ENCODE data around the gene GALNTL6. TPM values are rescaled to one million over a fixed set of nuclear protein-coding genes. Genes with fewer than 3 reads are reported as not detected.

The GALNTL6 gene
- total and polyA plus RNA-seq, 9 of the 15 experiments (the other 6 are each of a cell fraction or from before 2014, with no cell fraction given) = 0.18 to 0.50 (median 0.29) TPM

DNA sequence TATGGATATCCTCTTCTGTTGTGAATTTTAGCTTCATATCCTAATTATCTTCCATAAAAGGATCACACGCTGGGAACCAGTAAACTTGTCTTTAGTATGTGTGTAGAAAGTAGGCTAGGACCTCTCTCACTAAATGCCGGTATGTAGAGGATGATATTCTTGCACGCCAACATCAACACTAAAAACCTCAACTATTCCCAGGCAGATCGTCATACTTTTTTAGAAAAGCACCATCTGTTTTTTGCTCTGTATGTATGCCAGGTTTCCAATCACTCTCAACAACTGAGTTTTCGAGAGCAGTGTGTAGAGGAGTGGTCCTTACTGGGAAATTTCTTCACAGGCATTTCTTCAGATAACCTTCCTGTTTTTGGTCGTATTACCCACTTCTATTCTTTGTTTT lies 283.6 kb downstream of the GALNTL6 start:
- no peak overlapping the region for H2AFZ ChIP-seq (ENCODE audit: low read depth, low read length)
- in situ Hi-C loops (cut with MboI) = no loop called here
- H3K27me3 ChIP-seq (ENCODE audit: control insufficient read depth in 2 of 2, insufficient read depth in 2 of 2, low read length in 2 of 2) = no peaks in the 10 kb centered on the region
- no peak overlapping the region for H3K4me2 ChIP-seq (ENCODE audit: insufficient read depth, low read length)
- H3K4me3 ChIP-seq = no peak overlapping the region
- H3K4me1 ChIP-seq (replicated peaks in 1 of 2; ENCODE audit: control insufficient read depth in 2 of 2, insufficient read depth in 2 of 2, low read length in 2 of 2) = no peaks in the 10 kb centered on the region
- no peaks in the 10 kb centered on the region for H3K79me2 ChIP-seq (ENCODE audit: control insufficient read depth, insufficient read depth, low read length)
- H3K27ac ChIP-seq (ENCODE audit: extremely low read depth, low read depth, low read length) = no peak overlapping the region
- ATAC-seq (no peak), FAIRE-seq (no peak), DNase-seq (ENCODE audit: extremely low read depth in 1 of 4, low spot score in 3 of 4) (no peak)
- H3K9ac ChIP-seq (ENCODE audit: insufficient read depth in 1 of 2, low read depth in 2 of 2, low read length in 2 of 2) = no peak overlapping the region
- CTCF ChIA-PET (ENCODE audit: low intra/inter-chr PET ratio) = no interaction called here
- no peaks in the 10 kb centered on the region for H3K36me3 ChIP-seq (ENCODE audit: control insufficient read depth, insufficient read depth, low read length)
- 43% methylated on average over 6 of the region's 6 CpGs for WGBS (ENCODE audit: insufficient coverage, low coverage, missing lambda C conversion rate)
- H3K9me3 ChIP-seq (replicated peaks; ENCODE audit: control insufficient read depth, insufficient read depth, low read depth, low read length) = no peaks in the 10 kb centered on the region
- no TSS peak for BruUV-seq (replicated peaks)
- no peaks in the 10 kb centered on the region for H4K20me1 ChIP-seq (replicated peaks; ENCODE audit: control insufficient read depth, insufficient read depth, low read length)
- intact Hi-C loops (cut with micrococcal nuclease) = loop anchor here (5.0 kb wide), 1 partner anchor 46 kb away; no protein-coding TSS in a partner anchor
- no peaks in the 10 kb centered on the region for H3K9me1 ChIP-seq (ENCODE audit: control insufficient read depth, insufficient read depth, low read length)
- POLR2A ChIA-PET = no interaction called here
- TF ChIP-seq ZNF311 (CRISPR knock-in tag; IDR thresholded peaks at IDR 0.05) (no peak), HNRNPUL1 (IDR thresholded peaks at IDR 0.05; ENCODE audit: low read length) (no peak), IFI16 (CRISPR knock-in tag; IDR thresholded peaks at IDR 0.05) (no peak), TFE3 (CRISPR knock-in tag; IDR thresholded peaks at IDR 0.05) (no peak), RFX1 (IDR thresholded peaks at IDR 0.05) (no peak), STAG1 (CRISPR knock-in tag; IDR thresholded peaks at IDR 0.05; ENCODE audit: borderline replicate concordance) (no peak), TCF7 (IDR thresholded peaks at IDR 0.05; ENCODE audit: borderline replicate concordance) (no peak), SMAD1 (IDR thresholded peaks at IDR 0.05; ENCODE audit: low read depth, low read length, partially characterized antibody) (no peak), NCOR1 (IDR thresholded peaks at IDR 0.05) (no peak), FOXJ2 (tag; IDR thresholded peaks at IDR 0.05) (no peak), ZBED1 (IDR thresholded peaks at IDR 0.05) (no peak), MTA3 (IDR thresholded peaks at IDR 0.05; ENCODE audit: borderline replicate concordance) (no peak), BRD4 (IDR thresholded peaks at IDR 0.05) (no peak), ZBTB43 (CRISPR knock-in tag; IDR thresholded peaks at IDR 0.05) (no peak), XRCC3 (IDR thresholded peaks at IDR 0.05) (no peak), ZNF253 (CRISPR knock-in tag; conservative IDR thresholded peaks at IDR 0.05) (no peak)

Measured in K562 (cell line).